GM18517 (cell line): Measurements from ENCODE around the gene NDUFV1.
"Not testable (repeated sequence)": the region's sequence is repeated elsewhere in the genome, so short reads cannot be mapped to it uniquely, and the experiment has no call there.

Experiments
- ATAC-seq: cut with Tn5 transposase; IDR thresholded peaks from one replicate; pipeline ENCODE4 v1.9.1; 2021; ENCODE audit warnings: mild to moderate bottlenecking, moderate library complexity; ENCODE audit not compliant: unreplicated experiment

Gene NDUFV1

GRCh38 chr11:67606492-67607295 lies at the start of gene NDUFV1:
NDUFV1 (plus strand) TSS chr11:67606936; CDS start chr11:67607005, 69 bp downstream.
- peak; percentile 93 for ATAC-seq

GRCh38 chr11:67558084-67558772 lies 48.5 kb upstream of the NDUFV1 start:
- no peak for ATAC-seq

- ATAC-seq = peak; percentile 88
Observed at GRCh38 chr11:67561971-67562619, 44.6 kb upstream of the NDUFV1 start.

GRCh38 chr11:67562963-67563704 lies 43.6 kb upstream of the NDUFV1 start:
- no peak for ATAC-seq

DNA sequence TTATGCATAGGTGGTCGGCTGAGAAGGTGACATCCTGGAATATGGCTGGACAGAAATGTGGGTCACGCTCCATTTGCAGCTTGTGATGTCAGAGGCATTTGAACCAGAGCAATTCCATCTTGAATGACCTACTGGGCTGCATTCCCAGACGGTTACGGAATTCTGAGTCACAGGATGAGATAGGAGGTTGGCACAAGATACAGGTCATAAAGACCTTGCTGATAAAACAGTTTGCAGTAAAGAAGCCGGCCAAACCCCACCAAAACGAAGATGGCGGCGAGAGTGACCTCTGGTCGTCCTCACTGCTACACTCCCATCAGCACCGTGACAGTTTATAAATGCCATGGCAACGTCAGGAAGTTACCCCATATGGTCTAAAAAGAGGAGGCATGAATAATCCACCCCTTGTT lies 43.0 kb upstream of the NDUFV1 start:
- ATAC-seq = not testable (repeated sequence)

DNA sequence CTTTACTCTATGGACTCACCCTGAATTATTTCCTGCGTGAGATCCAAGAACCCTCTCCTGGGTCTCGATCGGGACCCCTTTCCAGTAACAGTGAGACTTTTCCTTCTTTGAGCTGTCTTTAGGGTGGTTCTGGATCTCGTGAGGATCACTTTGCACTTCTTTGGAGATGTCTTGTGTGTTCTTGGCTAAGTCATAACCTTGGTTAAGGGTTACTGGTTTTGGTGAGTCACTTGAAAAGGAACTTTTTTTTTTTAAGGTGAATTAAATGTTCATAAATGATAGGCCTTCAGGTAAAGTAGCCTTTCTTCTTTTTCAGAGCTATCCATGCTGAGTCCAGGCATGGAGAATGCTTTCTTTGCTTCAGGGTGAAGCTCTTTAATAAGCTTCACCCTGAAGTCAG lies 42.5 kb upstream of the NDUFV1 start:
- ATAC-seq = no peak

DNA sequence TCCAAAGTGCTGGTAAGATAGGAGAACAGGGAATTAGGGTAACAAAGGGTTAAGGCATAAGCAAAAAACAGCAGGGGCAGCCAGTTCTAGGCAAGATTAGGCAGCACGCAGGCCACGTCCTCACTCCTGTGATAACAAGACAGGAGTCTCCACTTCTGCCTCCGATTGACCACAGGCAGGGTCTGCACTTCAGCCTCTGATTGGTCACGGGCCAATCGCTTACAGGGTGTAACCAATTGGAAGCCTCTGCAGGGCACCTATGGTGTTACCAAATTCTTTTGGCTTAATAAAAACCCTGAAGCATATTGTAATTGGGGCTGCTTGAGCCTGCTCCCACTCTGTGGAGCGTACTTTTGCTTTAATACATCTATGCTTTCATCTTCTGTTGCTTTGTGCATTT lies 35.3 kb upstream of the NDUFV1 start:
- no peak for ATAC-seq

- ATAC-seq = no peak
Observed at GRCh38 chr11:67572305-67572704, 34.4 kb upstream of the NDUFV1 start.

GRCh38 chr11:67572747-67573419 lies 33.9 kb upstream of the NDUFV1 start:
- ATAC-seq = no peak

- no peak for ATAC-seq
Observed at GRCh38 chr11:67574938-67575337, 31.8 kb upstream of the NDUFV1 start.

- ATAC-seq = no peak
Observed at GRCh38 chr11:67576735-67577475, 29.8 kb upstream of the NDUFV1 start.

DNA sequence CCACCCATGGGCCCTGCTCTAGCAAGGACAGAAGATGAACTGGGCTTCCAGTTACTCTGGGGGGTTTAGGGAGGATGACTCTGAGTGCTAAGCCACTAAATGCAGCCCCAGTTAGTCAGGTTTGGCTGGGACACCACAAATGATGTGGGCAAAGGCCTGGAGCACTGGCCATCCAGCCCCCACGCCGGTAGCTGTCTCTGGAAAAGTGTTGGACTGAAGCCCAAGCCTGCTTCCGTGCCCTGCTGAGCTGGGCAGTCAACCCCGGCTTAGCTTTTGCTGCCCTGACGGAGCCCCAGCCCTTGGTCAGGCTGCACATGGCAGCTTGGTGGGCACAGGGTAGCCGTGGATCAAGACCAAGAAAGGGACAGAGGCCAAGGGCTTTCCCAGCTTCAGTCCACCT lies 28.8 kb upstream of the NDUFV1 start:
- no peak for ATAC-seq

DNA sequence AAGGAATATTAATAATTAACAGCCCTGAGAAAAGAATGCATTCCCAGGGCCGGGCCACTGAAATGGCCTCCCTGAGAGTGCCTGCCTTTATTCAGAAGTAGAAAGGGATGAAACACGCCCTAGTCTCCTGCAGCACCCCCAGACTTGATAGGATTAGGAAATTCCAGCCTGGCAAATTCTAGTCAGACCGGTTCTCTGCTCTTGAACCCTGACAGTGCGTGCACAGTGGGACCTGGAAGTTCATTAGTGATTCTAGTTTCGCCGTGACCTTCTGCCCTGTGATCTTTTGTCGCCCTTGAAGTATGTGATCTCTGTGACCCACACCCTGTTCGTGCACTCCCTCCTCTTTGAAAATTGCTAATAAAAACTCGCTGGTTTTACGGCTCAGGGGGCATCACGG lies 25.3 kb upstream of the NDUFV1 start:
- ATAC-seq = no peak

DNA sequence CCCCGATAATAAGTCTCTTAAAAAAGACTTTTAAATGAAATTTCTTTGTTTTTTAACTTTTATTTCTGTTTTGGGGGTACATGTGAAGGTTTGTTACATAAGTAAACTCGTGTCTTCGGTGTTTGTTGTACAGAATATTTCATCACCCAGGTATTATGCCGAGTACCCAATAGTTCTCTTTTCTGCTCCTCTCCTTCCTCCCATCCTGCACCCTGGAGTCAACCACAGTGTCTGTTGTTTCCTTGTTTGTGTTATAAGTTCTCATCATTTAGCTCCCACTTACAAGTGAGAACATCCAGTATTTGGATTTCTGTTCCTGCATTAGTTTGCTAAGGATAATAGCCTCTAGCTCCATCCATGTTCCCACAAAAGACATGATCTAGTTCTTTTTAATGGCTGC lies 24.7 kb upstream of the NDUFV1 start:
- ATAC-seq = no peak

GRCh38 chr11:67583247-67584204 lies 23.2 kb upstream of the NDUFV1 start, which contains the start of gene GSTP1:
GSTP1 (plus strand) TSS chr11:67583812; CDS start chr11:67583844, 32 bp downstream.
- peak; percentile 53 for ATAC-seq

DNA sequence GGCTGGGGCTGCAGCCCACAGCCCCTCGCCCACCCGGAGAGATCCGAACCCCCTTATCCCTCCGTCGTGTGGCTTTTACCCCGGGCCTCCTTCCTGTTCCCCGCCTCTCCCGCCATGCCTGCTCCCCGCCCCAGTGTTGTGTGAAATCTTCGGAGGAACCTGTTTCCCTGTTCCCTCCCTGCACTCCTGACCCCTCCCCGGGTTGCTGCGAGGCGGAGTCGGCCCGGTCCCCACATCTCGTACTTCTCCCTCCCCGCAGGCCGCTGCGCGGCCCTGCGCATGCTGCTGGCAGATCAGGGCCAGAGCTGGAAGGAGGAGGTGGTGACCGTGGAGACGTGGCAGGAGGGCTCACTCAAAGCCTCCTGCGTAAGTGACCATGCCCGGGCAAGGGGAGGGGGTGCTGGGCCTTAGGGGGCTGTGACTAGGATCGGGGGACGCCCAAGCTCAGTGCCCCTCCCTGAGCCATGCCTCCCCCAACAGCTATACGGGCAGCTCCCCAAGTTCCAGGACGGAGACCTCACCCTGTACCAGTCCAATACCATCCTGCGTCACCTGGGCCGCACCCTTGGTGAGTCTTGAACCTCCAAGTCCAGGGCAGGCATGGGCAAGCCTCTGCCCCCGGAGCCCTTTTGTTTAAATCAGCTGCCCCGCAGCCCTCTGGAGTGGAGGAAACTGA lies 22.4 kb upstream of the NDUFV1 start:
- no peak for ATAC-seq

GRCh38 chr11:67584881-67585873 lies 21.6 kb upstream of the NDUFV1 start:
- ATAC-seq = no peak
